DND-41 (cell line): Measurements from ENCODE around the gene KCNJ1.

Source experiments
- ATAC-seq: fragments of 200-7000 bp; cut with Tn5 transposase; 3 replicates; pipeline ENCODE4 v1.9.1; 2021; ENCODE audit warnings: low read depth; ENCODE audit not compliant: insufficient read depth
- DNase-seq: peaks from one replicate; pipeline ENCODE4 v3.0.0-alpha.2; 2020
- H2AFZ ChIP-seq: 2 replicates; pipeline ENCODE4 v1.6.0; 2012; ENCODE audit warnings: low read depth, low read length
- H3K27ac ChIP-seq: 2 replicates; pipeline ENCODE4 v1.5.1; 2012; ENCODE audit warnings: low read length, inconsistent platforms
- H3K27me3 ChIP-seq: fragments of 200-600 bp; sonication (generic); 2 replicates; pipeline ENCODE4 v1.6.0; 2012; ENCODE audit warnings: low read length, mild to moderate bottlenecking, inconsistent platforms; ENCODE audit not compliant: insufficient read depth, poor library complexity
- H3K36me3 ChIP-seq: 2 replicates; pipeline ENCODE4 v1.5.1; 2012; ENCODE audit warnings: low read length, inconsistent platforms; ENCODE audit not compliant: insufficient read depth
- H3K4me1 ChIP-seq: 2 replicates; pipeline ENCODE4 v1.5.1; 2012; ENCODE audit warnings: mild to moderate bottlenecking, low read length; ENCODE audit not compliant: insufficient read depth
- H3K4me2 ChIP-seq: 2 replicates; pipeline ENCODE4 v1.6.0; 2012; ENCODE audit warnings: mild to moderate bottlenecking, moderate library complexity, low read length, inconsistent platforms; ENCODE audit not compliant: insufficient read depth
- H3K4me3 ChIP-seq, 2 experiments: fragments of 200-600 bp in 1 of 2; shearing (Covaris generic) in 1 of 2; 2 replicates each; pipeline ENCODE4 v1.5.1; 2012 to 2016; ENCODE audit warnings: inconsistent platforms in 2 of 2, low read length in 2 of 2, mild to moderate bottlenecking in 2 of 2, low read depth in 1 of 2, moderate library complexity in 1 of 2
- H3K79me2 ChIP-seq: 2 replicates; pipeline ENCODE4 v1.6.0; 2012; ENCODE audit warnings: low read length, inconsistent platforms; ENCODE audit not compliant: insufficient read depth
- H3K9ac ChIP-seq: 2 replicates; pipeline ENCODE4 v1.6.0; 2012; ENCODE audit warnings: low read depth, mild to moderate bottlenecking, inconsistent platforms, low read length, moderate library complexity
- H3K9me3 ChIP-seq: 2 replicates; pipeline ENCODE4 v1.5.1; 2012; ENCODE audit warnings: low read length, moderate library complexity, mild to moderate bottlenecking, inconsistent platforms; ENCODE audit not compliant: insufficient read depth, severe bottlenecking
- H4K20me1 ChIP-seq: 2 replicates; pipeline ENCODE4 v1.6.0; 2012; ENCODE audit warnings: low read length; ENCODE audit not compliant: insufficient read depth
- CTCF ChIP-seq: IDR thresholded peaks from 2 replicates; pipeline ENCODE4 v1.5.1; 2012; ENCODE audit warnings: borderline replicate concordance, low read length, moderate library complexity, mild to moderate bottlenecking; ENCODE audit not compliant: poor library complexity, severe bottlenecking; ENCODE audit errors: extremely low read depth
- EZH2 ChIP-seq: IDR thresholded peaks from 3 replicates; pipeline ENCODE4 v1.6.1; 2012; ENCODE audit warnings: borderline replicate concordance, low read depth, mild to moderate bottlenecking, moderate library complexity, low read length, inconsistent platforms; ENCODE audit not compliant: severe bottlenecking

The KCNJ1 gene

GRCh38 chr11:128890543-128891368, 23.7 kb upstream of the KCNJ1 start, which contains the start of gene KCNJ5:
Gene KCNJ5, plus strand, starts transcription at chr11:128891356. Its CDS starts 19,918 bp downstream, at chr11:128911274.
- no peak within 1 kb of the TSS for H2AFZ ChIP-seq
- DNase-seq, result no peak
- H3K9ac ChIP-seq, result no peak within 1 kb of the TSS
- no peak within 1 kb of the TSS for H3K27ac ChIP-seq
- no peaks in the 10 kb centered on the region for H4K20me1 ChIP-seq
- no peaks in the 10 kb centered on the region for H3K4me1 ChIP-seq
- ATAC-seq, result no peak
- H3K79me2 ChIP-seq, result no peaks in the 10 kb centered on the region
- no peak within 1 kb of the TSS for H3K4me3 ChIP-seq
- TF ChIP-seq CTCF (no peak), EZH2 (no peak)
- no peak within 1 kb of the TSS for H3K4me2 ChIP-seq
- H3K27me3 ChIP-seq, result no peaks in the 10 kb centered on the region
- no peaks in the 10 kb centered on the region for H3K9me3 ChIP-seq
- H3K36me3 ChIP-seq, result no peaks in the 10 kb centered on the region

DNA sequence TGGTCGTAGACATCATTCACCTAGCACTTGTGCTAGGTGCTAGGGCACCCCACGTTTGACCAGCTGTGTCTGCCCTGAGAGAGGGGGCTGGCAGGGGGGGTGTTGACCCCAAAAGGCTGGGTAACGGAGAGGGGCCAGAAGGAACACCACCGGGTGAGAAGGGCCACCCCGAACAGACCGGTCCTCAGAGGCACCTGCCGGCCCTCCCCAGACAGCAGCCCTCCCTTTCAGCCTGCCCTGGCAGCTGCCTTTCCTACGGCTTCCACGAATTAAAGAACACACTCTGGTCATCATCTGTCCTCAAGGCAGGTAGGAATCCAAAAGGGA, 23.1 kb upstream of the KCNJ1 start:
- ATAC-seq (no peak), DNase-seq (no peak)
- H3K4me1 ChIP-seq, result no peaks in the 10 kb centered on the region
- H4K20me1 ChIP-seq, result no peaks in the 10 kb centered on the region
- H2AFZ ChIP-seq, result no peak overlapping the region
- H3K27ac ChIP-seq, result no peak overlapping the region
- H3K4me3 ChIP-seq, result no peak overlapping the region
- TF ChIP-seq EZH2, result no peak
- TF ChIP-seq CTCF, result no peak
- H3K36me3 ChIP-seq, result no peaks in the 10 kb centered on the region
- H3K9me3 ChIP-seq, result no peaks in the 10 kb centered on the region
- H3K79me2 ChIP-seq, result no peaks in the 10 kb centered on the region
- no peak overlapping the region for H3K4me2 ChIP-seq
- no peaks in the 10 kb centered on the region for H3K27me3 ChIP-seq
- no peak overlapping the region for H3K9ac ChIP-seq

DNA sequence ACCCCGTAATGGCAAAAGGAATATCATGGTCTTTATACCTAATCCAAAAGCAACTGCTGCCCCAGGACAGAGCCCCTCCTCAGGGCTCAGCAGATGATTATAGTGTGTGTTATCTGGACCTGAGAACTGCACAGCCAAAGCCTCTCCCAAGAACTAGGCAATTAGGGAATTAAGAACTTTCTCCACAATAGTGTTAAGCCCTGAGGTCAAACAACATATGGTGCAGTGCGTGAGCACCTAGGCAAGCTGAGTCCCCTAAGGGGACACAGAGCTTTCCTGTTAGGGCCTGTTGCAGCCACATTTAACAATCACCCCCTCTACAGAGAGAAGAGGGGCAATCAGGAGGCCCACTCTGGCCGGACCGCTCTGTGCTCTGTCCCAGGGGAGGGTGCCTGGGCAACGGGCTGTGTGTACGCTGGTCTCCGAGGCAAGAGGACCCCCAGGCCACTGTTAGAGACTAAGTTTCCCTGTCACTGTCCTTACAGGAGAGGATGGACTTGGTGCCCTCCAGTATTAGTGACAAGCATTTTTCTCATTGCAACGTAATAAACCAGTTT, 22.6 kb upstream of the KCNJ1 start:
- H3K4me3 ChIP-seq, result no peak overlapping the region
- no peaks in the 10 kb centered on the region for H4K20me1 ChIP-seq
- no peaks in the 10 kb centered on the region for H3K79me2 ChIP-seq
- ATAC-seq, result no peak
- no peaks in the 10 kb centered on the region for H3K9me3 ChIP-seq
- DNase-seq, result no peak
- H3K4me2 ChIP-seq, result no peak overlapping the region
- no peaks in the 10 kb centered on the region for H3K27me3 ChIP-seq
- no peak overlapping the region for H2AFZ ChIP-seq
- H3K27ac ChIP-seq, result no peak overlapping the region
- no peak overlapping the region for H3K9ac ChIP-seq
- H3K4me1 ChIP-seq, result no peaks in the 10 kb centered on the region
- no peaks in the 10 kb centered on the region for H3K36me3 ChIP-seq
- TF ChIP-seq EZH2 (no peak), CTCF (no peak)
